Stimulated activated CD4-positive, alpha-beta T cell treated with anti-CD3 and anti-CD28 coated beads, Interleukin-4, amount 100 ng/mL, for 48 hours (primary cell): ENCODE results near the gene CSPG4.
"Not testable (repeated sequence)": the region's sequence is repeated elsewhere in the genome, so short reads cannot be mapped to it uniquely, and the experiment has no call there.

Source experiments
- DNase-seq, 2 donors: peaks; one replicate each; pipeline ENCODE4 v3.0.0-alpha.2; 2020; ENCODE audit warnings: low read depth in 2 of 2

The CSPG4 gene

DNA sequence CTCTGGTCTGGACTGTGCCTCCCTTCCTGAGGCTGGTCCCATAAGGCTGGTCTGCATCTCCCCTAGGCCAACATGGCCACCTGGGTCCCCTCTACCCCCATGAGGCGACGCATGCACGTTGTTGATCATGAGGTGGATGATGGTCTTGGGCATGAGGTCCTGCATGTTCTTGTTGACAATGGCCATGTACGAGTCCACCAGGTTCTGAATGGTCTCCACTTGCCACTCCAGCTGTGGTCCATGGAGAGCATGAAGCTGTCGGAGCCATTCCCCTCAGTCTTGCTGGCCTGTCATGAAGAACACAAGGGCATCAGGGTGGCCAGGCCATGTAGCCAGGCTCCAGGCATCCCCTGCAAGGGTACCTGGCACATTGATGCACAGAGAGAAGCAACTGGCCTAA lies 27.1 kb upstream of the CSPG4 start:
- DNase-seq: no peak

DNA sequence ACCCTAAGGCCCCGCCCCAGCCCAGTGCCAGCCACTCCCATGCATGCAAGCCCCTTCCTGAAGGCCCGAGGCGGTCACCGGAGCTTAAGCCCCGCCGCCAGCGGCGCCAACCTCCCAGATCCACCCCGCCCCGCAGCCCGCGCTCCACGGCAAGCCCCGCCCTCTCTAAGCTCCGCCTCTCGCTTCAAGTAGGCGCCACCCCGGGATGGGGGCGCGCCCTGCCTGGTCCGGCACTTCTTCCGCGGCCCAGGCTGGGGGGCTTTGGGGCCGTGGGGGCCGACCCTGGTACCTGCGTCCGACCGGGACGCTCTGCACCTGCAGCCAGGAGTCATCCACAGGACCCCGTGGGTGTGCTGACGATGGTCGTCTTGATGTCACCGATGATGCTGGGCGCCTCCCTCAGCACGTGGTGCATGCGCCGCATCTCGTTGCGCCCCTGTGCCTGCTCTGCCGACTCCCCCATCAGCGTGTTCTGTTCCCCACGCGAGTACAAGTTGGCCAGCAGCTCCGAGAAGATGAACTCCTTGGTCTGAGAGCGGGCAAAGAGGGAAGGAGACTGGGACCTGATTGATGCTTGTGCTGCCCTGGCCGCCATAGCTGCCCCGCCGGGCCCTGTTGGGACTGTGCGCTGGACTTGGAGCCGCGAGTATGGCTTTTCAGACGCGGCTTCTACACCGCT lies 26.1 kb upstream of the CSPG4 start:
- DNase-seq: peak; percentile 86 to 88

DNA sequence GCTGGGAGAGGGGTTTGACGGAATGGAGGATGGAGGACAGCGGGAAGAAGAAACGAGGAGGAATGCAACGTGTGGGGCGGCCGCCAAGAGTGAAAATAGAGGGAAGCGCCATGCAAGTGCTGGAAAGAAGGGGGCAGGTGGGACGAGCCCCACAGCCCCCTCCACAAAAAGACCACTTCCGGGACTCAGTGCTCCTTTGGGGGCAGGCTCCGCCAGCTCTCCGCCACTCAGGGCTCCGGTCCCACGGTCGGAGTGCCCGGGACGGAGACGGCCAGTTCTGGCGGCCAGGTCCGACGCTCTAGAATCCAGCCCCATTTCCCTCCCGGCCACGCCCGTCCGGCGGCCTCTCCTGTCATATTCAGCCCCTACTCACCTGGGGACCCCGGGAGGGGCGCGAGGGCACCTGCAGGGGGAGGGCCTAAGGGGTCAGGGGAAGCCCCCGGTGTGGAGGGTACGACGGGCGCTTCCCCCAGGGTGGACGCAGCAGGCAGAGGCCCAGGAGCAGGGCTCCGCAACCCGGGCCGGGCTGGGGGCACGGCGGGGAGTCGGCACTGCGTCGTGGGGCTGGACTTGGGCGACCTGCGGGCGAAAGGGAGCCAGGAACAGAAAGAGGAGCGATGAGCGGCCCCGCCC lies 25.5 kb upstream of the CSPG4 start:
- DNase-seq: no peak

DNA sequence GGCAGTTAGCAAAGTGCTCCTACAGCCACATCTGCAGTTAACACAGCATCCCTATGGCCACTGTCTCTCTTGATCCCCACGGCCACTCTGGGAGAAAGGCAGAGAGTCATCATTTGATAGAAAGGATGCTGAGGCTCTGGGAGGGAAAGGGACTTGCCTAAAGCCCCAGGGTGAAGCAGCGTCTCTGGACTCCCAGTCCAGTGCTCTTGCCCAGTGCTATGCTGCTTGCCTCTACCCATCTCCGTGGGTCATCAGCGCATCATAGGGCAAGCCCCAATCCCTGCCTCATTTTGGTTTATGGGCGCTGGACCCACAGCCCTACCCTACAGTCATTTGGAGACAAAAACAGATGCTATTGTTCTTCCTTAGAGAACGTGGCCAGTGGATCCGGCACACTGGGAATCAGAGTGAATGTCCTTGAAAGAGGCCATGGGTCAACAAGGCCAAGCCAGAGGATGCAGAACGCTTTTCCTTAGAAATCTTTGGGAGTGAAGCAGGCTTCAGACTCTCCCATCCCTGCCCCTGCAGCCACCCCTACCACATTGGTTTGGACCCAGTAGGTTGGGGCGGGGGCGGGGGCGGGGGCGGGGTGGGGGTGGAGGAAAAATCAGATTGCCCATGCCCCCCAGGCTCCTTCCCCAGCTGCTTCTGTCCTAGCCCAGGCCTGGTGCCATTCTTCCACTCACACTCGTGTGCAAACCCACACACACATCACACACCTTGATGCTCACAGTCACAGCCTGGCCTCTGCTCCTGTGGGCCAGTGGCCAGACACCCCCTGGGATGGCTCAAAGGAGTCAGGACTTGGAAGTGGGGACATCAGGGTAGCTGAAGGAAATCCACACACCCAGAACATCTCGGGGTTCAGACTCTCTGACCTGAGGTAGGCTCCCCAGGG lies 24.7 kb upstream of the CSPG4 start:
- DNase-seq: not testable (repeated sequence)

DNA sequence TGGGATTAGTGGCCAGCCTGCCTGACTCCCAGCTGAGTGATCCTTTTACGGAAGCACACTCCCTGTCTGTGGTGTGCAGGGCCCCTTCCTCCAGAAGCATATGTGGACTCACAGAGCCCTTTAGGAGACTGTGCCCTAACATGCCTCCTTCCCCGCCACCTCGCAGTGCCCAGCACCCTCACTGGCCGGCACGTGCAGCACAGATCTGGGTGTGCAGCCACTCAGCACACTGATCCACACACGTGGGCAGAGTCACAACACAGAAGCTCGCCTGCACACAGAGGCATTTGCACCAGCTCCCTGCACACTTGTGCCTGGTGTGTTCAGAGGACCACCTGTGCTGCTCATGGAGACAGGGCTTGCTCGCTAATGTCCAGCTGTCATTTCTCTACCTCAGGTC lies 23.6 kb upstream of the CSPG4 start:
- no peak for DNase-seq

DNA sequence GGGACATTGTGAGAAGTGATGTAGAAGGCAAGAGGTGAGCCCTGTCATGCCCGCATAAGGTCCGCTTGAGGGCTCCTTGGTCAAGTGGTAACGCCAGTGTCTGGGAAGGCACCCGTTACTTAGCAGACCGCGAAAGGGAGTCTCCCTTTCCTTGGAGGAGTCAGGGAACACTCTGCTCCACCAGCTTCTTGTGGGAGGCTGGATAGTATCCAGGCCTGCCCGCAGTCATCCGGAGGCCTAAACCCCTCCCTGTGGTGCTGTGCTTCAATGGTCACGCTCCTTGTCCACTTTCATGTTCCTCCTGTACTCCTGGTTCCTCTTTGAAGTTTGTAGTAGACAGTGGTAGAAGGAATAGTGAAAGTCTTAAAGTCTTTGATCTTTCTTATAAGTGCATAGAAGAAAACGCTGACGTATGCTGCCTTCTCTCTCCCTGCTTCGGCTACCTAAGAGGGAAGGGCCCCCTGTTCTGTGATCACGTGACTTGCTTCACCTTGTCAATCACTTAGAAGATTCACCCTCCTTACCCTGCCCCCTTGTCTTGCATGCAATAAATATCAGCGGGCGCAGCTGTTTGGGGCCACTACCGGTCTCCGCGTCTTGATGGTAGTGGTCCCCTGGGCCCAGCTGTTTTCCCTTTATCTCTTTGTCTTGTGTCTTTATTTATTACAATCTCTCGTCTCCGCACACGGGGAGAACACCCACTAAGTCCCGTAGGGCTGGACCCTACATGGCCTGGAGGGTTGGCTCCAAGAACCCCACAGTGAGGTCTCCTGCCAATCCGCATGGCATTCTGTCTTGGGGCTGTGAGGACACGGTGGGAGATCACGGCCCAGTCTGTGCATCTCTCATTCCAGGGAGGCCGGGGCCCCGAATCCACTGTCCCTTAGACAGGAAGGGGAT lies 22.5 kb upstream of the CSPG4 start:
- DNase-seq: not testable (repeated sequence)

DNA sequence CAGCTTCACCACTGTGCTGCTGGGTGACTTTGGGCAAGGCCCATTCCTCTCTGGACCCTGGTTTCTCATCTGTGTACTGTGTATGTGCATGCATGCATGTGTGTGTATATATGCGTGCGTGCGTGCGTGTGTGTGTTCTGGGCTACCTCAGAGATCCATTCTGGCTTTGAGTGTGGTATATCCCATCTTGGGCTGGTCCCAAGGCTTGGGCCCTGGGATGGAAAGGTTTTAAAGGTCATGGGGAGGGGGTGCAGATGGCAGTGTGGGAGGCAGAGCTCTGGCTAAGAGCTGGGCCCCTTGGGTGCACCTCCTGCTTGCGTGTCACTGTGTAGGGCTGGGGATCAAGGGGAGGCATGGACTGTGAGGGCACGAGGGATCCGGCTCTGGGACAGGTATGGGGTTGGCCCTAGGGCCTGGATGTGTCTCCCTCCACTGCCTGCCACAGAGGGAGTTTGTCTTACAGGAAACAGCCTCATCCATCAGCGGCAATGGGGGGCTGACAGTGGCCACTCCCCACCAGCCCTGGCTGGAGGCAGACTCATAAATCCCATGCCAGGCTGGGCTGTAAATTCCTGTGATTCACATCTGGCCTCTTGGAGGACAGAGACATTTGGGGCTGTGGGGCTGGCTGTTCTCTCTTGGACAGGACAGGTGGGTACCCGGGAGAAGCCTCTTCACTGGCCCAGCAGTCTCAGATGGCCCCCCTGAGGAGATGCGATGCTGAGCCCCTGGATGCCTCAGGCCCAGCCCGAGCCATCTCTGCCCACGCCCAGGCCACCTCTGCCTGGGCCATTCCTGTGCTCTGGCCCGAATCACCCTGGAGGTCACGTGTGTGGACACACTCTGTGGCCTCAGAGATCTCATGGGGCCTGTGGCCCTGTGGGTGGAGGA lies 21.4 kb upstream of the CSPG4 start:
- no peak for DNase-seq

DNA sequence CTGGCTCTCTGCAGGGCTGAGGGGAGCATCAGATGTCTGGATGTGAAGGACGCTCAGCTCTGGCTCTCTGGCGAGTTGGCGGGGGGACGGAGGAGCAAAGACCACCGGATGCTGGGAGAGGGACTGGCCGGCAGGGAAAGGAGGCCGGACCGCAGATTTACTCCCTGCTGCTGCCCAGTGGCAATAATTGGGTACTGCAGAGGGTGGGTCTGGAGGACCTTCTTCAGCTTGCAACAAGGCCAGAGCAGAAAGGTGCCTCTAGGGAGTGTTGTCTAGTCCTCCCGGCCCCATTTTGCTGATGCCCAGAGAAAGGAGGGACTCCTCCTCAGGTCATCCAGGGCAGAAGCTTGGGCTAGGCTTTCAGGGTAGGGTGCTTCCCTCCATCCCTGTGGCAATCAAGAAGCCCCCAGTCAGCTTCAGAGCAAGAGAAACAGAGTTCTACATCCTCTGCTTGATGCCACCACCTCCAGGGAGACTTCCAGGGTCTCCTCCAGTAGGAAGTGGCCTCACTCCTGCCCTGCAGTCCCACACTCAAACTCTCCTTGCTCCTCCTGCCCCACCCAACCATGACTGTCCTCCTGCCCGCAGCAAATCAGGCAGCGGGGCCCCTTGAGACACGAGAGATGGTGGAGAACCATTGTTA lies 20.3 kb upstream of the CSPG4 start:
- peak; percentile 40 to 47 for DNase-seq

DNA sequence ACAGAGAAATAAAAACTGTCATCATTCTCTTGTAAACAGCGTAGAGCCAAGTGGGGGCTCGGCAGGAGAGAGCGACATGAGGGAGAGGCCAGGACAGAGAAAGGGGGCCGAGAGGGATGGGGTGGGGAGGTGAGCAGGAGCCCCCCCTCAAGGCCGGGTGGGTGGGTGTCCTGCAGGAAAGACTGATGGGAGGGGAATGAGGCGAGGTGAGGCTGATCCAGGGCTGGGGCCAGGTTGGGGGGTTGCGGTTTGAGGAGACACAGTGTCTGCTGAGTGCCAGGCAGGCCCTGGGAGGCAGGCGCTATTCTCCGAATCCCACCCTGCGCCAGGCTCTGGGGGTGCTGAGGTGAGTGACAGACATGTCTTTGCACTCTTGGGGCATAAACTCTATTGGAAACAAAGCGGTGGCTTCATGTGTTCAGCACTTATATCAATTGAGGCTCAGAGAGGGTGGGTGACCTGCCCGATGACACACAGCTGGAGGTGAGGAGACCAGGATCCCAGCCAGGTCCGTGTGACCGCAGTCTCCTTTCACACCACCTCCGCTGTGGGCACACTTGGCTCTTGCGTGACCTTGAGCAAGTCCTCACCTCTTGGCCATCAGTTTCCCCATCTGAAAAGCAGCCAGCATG lies 19.6 kb upstream of the CSPG4 start:
- DNase-seq: no peak

DNA sequence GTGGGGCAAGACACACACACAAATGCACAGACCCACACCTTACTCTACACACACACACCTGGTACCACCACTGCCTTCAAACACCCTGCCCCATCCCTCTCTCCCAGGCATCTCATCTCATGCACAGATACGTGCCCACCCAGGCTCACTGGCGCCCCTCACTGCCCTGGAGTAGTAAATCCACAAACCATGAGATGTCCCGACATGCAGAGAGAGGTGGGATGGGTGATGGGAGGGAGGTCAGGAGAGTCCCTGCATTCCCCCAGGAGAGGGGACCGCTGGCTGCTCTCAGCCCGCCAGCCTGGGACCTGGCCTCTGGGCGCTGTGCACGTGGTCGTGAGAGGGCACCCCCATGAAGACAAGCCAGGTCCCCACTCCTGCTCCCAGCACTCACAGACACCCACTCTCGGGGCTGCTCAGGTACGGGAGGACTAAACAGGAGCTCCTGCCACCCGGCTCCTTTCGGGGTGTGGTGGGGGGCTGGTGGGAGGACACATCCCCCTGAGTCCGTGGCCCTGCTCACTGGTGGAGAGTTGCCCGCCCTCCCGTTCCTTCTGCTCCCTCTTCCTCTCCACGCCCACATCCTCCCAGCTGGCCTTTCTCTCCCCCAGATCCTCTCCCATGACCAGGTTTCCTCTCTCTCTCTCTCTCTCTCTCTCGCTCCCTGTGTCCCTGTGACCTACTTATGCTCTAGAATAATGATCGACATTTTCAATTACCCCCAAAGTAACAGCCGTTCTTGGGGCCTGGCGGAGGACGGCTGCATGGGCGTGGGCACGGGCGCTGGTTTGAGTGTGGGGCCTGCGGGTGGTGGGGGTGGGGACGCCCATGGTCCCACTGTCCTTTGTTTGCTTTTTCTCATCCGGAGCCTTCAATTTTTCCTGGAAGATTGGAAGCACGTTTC lies 18.9 kb upstream of the CSPG4 start:
- DNase-seq: no peak

DNA sequence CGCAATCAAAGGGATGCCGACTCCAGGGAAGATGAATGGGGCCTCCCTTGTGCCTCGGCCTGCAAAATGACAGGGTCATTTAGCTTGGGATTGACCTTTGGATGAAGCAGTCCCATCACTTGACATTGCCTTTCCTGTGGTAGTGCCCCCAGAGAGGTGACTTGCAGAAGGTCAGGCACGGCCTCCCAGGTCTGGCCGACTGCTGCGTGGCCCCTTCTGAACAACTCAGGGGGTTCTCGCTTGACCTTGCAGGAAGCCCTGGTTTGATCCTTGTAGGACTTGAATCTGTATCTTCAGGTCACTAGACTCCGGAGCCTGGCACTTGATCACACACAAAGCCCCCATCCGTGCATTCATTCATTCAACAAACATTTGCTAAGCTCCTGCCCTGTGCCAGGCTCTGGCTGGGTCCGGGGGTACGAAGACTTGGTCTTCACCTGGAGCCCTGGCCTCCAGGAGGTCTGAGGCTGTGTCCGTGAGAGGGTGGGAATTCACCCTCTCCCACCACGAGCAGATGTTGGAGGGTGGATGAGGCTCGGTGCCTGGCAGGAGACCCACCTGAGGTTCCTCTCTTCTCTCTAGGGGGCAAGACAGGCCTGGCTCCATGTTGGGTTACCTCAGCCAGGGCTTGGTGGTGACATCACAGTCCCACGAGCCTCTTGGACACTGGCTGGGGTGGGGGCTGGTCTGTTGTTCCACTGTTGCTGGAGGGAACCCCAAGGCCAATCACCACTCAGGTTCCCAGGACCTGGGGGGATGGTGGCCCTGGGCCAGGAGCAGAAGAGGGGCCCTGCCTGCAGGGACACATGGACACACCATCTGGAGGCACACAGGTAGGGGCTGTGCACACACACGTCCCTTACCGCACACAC lies 18.0 kb upstream of the CSPG4 start:
- DNase-seq: not testable (repeated sequence)

DNA sequence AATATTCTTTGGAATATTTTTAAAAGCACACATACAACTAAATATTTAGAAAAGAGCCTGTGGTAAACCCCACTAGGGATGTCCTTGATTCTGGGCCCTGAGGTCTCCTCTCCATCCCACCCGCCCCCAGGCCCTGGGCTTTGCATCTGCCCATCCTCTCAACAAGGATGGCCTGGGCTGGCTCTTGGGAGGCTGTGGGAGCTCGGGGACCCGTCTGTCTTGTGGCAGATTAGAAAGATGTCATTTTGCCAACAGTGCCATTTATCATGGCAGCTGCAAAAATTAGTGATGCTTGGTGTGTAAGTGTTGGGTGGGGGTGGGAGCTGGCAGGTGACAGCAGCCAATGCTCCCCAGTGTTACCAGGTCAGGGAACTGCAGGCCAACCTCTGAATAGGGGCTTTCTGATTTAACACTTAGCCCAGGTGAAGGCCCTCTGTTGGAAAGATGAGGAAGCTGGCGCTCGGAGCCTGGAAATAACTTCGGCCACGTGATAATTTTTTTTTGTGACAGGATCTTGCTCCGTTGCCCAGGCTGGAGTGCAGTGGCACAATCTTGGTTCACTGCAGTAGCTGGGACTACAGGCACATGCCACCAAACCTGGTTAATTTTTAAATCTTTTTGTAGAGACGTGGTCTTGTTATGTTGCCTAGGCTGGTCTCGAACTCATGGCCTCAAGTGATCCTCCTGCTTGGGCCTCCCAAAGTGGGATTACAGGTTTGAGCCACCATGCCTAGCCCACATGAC lies 16.9 kb upstream of the CSPG4 start:
- no peak for DNase-seq

DNA sequence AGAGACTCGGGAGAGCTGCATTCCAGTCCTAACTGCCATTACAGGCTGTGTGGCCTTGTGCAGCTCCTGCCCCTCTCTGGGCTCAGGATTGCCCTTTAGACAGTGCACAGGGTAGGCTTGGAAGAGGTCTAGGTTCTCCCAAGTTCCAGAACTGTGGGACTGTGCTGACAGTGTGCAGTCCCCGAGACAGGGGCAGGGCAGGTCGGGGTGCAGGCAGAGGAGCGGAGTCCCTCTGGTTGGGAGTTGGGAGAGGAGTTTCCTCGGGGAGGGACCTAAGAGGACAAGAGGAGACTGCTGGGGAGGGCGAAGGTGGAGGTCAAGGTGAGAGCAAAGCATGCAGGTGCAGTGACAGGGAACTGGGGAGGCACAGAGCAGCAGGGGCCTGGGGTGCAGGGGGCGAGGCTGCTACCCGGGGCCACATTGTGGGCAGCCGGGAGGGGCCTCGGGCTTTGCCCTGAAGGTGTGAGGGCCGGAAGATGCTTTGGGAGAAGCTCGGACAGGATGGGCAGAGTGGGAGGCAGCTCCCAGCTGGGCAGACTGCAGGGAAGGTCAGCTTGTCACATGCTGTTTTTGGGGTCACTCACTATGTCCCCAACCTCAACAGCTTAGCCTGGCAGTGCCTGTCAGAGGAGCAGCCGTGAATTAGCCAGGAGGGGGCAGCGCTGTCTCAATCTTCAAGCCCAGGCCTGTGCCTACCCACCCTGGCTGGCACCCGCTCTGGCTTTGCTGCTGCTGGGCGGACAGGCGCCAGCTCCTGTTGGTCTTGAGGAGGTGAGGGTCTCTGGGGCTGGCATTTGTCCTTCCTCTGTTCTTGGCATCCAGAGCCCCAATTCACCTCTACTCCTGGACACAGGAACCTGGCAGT lies 15.4 kb upstream of the CSPG4 start:
- DNase-seq: peak; percentile 55 to 67

DNA sequence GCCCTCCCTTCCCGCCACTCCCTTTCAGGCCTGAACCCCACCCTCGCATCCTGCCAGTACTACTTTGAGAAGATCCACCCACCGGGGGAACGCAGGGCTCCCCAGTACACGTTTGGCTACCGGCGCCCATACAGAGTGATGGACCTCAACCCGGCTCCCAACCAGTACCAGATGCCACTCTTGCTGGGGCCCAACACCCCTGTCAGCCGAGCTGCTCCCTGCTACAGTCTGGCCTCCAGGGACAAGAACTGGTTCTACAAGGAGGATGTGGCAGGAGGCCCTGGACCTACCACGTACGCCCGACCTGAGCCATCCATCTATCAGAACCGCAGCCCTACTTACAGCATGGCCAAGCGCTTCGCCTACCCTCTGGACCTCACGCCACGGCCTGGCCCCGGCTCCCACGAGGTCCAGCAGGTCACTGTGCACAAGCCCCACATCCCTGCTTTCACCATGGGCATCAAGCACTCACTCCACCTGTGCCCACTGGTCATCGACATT lies 14.4 kb upstream of the CSPG4 start:
- no peak for DNase-seq

DNA sequence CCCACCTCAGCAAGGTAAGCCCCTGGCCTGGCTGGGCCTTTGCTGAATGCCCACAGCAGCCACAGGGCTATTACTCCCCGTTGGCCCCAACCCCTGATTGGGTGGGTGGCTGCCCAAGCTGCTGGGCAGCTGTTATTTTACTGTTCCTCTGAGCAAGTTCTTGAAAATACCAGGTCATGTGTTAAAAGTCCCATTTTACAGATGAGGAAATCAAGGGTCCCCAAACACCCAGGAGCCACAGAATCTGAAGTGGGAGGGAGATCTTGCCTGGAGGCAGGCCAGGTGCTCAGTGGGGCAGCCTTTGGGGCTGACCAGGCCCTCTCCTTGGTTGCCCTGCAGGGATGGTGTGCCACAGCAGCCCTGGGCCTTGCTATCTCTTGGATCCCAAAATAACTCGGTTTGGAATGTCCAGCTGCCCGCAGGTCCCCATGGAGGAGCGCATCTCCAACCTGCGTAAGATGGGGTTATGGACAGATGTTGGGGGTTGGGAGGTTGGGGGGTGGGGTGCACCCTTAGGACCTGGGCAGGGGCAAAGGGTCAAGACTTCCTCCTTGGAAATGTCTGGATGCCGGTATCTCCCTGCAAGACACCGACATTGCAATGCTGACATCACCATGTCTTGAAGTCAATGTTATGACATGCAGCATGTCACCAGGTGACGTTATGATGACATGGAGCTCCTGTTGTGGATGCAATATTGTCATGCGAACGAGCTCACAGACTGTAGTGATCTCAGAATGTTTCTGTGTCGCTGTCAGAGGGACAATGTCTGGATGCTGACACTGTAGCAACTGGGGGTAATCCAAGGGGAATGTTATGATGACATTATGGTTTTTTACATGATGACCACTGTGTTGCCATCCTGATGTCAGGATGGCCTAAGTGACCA lies 13.3 kb upstream of the CSPG4 start:
- no peak for DNase-seq
